Neural progenitor cell (in vitro differentiated cells): ENCODE measurements around the gene EFHD1.

ENCODE experiments used
- EZH2phosphoT487 ChIP-seq: fragments of 200-600 bp; sonication (generic); IDR thresholded peaks from 2 replicates; pipeline ENCODE4 v1.6.1; 2017; ENCODE audit warnings: antibody characterized with exemption
- TF ChIP-seq, protein P1 (sequence below): fragments of 200-600 bp; sonication (generic); IDR thresholded peaks from 2 replicates; pipeline ENCODE4 v1.5.1; 2017; ENCODE audit warnings: antibody characterized with exemption, mild to moderate bottlenecking

GRCh38 chr2:232629129-232629475 is 4.3 kb upstream of the EFHD1 start:
- TF ChIP-seq, protein P1, sequence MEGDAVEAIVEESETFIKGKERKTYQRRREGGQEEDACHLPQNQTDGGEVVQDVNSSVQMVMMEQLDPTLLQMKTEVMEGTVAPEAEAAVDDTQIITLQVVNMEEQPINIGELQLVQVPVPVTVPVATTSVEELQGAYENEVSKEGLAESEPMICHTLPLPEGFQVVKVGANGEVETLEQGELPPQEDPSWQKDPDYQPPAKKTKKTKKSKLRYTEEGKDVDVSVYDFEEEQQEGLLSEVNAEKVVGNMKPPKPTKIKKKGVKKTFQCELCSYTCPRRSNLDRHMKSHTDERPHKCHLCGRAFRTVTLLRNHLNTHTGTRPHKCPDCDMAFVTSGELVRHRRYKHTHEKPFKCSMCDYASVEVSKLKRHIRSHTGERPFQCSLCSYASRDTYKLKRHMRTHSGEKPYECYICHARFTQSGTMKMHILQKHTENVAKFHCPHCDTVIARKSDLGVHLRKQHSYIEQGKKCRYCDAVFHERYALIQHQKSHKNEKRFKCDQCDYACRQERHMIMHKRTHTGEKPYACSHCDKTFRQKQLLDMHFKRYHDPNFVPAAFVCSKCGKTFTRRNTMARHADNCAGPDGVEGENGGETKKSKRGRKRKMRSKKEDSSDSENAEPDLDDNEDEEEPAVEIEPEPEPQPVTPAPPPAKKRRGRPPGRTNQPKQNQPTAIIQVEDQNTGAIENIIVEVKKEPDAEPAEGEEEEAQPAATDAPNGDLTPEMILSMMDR = no peak
- no peak for TF ChIP-seq EZH2phosphoT487
